Gastroesophageal sphincter (tissue), 3 donors: ENCODE measurements around the gene ITGB1BP1.

Experiments
- POLR2A ChIP-seq, 2 donors: fragments of 450-650 bp; IDR thresholded peaks; one replicate each; pipeline ENCODE4 v1.6.1; 2017; ENCODE audit warnings: antibody characterized with exemption in 2 of 2, mild to moderate bottlenecking in 2 of 2, moderate library complexity in 1 of 2
- POLR2AphosphoS5 ChIP-seq: sonication (generic); formaldehyde crosslinking; IDR thresholded peaks from one replicate; pipeline ENCODE4 v1.6.1; 2017; ENCODE audit warnings: antibody characterized with exemption
- TF ChIP-seq, protein P1 (sequence below), 4 experiments: fragments of 200-600 bp in 2 of 4; fragments of 450-650 bp in 2 of 4; sonication (generic) in 1 of 4; IDR thresholded peaks; one replicate each; pipeline ENCODE4 v1.5.1; 2017 to 2019; ENCODE audit warnings: antibody characterized with exemption in 4 of 4, mild to moderate bottlenecking in 2 of 4, moderate library complexity in 2 of 4

DNA sequence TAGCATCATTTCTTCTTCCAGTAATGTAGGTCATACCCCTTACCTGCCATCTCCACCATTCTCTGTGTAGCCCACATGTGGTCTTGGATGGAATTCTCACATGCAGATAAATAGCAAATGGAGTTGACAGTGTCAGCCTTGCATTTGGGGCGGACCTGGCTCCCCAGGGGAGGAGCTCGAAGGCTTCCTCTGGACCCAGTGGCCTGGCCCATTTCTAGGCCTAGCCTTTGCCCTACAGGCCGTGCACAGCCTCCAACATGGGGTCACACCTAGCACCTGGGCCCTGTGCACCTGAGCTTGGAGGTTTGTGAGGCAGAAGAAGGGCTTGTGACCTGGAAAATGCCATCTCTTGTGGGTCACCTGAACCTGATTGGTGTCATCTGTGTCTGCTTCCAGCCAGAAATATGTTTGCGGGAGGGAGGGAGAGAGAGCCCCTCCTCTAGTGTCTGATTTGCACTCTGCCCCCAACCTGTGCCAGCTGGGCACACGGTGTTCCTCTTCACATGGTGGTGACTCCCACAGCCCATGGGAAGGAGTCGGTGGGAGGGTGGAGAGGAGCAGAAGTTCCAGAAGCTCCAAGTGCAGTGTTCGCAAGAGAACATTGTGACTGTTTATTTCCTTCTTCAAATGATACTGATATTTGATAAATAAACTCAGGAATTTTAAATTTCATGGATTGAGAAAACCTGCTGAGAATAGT lies 33.0 kb downstream of the ITGB1BP1 start:
- TF ChIP-seq, protein P1, sequence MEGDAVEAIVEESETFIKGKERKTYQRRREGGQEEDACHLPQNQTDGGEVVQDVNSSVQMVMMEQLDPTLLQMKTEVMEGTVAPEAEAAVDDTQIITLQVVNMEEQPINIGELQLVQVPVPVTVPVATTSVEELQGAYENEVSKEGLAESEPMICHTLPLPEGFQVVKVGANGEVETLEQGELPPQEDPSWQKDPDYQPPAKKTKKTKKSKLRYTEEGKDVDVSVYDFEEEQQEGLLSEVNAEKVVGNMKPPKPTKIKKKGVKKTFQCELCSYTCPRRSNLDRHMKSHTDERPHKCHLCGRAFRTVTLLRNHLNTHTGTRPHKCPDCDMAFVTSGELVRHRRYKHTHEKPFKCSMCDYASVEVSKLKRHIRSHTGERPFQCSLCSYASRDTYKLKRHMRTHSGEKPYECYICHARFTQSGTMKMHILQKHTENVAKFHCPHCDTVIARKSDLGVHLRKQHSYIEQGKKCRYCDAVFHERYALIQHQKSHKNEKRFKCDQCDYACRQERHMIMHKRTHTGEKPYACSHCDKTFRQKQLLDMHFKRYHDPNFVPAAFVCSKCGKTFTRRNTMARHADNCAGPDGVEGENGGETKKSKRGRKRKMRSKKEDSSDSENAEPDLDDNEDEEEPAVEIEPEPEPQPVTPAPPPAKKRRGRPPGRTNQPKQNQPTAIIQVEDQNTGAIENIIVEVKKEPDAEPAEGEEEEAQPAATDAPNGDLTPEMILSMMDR (IDR thresholded peaks at IDR 0.05) = no peak
- TF ChIP-seq POLR2A (IDR thresholded peaks at IDR 0.05) = no peak
- TF ChIP-seq POLR2AphosphoS5 = no peak
